ENCODE measurements around the gene FERMT3.

GRCh38 chr11:64241241-64241490 lies 34.6 kb downstream of the FERMT3 start:
- TF ChIP-seq, protein P1, sequence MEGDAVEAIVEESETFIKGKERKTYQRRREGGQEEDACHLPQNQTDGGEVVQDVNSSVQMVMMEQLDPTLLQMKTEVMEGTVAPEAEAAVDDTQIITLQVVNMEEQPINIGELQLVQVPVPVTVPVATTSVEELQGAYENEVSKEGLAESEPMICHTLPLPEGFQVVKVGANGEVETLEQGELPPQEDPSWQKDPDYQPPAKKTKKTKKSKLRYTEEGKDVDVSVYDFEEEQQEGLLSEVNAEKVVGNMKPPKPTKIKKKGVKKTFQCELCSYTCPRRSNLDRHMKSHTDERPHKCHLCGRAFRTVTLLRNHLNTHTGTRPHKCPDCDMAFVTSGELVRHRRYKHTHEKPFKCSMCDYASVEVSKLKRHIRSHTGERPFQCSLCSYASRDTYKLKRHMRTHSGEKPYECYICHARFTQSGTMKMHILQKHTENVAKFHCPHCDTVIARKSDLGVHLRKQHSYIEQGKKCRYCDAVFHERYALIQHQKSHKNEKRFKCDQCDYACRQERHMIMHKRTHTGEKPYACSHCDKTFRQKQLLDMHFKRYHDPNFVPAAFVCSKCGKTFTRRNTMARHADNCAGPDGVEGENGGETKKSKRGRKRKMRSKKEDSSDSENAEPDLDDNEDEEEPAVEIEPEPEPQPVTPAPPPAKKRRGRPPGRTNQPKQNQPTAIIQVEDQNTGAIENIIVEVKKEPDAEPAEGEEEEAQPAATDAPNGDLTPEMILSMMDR (IDR thresholded peaks at IDR 0.05; ENCODE audit: low read length) = no peak
- no peak for TF ChIP-seq EZH2phosphoT487 (IDR thresholded peaks at IDR 0.05; ENCODE audit: low read length)
- TF ChIP-seq EZH2 (optimal IDR thresholded peaks at IDR 0.05; ENCODE audit: low read depth, low read length) = no peak

Measured in MM.1S (cell line).